Liver (tissue), 3 donors: ENCODE data around the gene CTBP1.

Experiments
- ATF3 ChIP-seq: IDR thresholded peaks from 2 replicates; pipeline ENCODE4 v1.6.1; 2016; ENCODE audit warnings: antibody characterized with exemption
- CTCF ChIP-seq: fragments of 150-350 bp; IDR thresholded peaks from 2 replicates; pipeline ENCODE4 v1.5.1; 2017; ENCODE audit warnings: improper control_type of control experiment, low read depth, low read length; ENCODE audit not compliant: missing input control
- EGR1 ChIP-seq, 2 donors: IDR thresholded peaks; 2 replicates each; pipeline ENCODE4 v1.6.1; 2016 to 2018; ENCODE audit warnings: antibody characterized with exemption in 2 of 2, low read depth in 2 of 2
- GABPA ChIP-seq, 2 donors: IDR thresholded peaks in 1 of 2; conservative IDR thresholded peaks in 1 of 2; 2 replicates each; pipeline ENCODE4 v1.6.1; 2016; ENCODE audit warnings: antibody characterized with exemption in 2 of 2, mild to moderate bottlenecking in 1 of 2, moderate library complexity in 1 of 2
- JUND ChIP-seq, 2 donors: IDR thresholded peaks; 2 replicates each; pipeline ENCODE4 v1.6.1; 2016; ENCODE audit warnings: antibody characterized with exemption in 2 of 2
- MAX ChIP-seq: IDR thresholded peaks from 2 replicates; pipeline ENCODE4 v1.6.1; 2016; ENCODE audit warnings: antibody characterized with exemption
- RAD21 ChIP-seq, 2 donors: IDR thresholded peaks; 2 replicates each; pipeline ENCODE4 v1.6.1; 2016; ENCODE audit warnings: antibody characterized with exemption in 2 of 2, mild to moderate bottlenecking in 2 of 2
- REST ChIP-seq: IDR thresholded peaks from 2 replicates; pipeline ENCODE4 v1.6.1; 2016; ENCODE audit warnings: antibody characterized with exemption, mild to moderate bottlenecking
- TAF1 ChIP-seq: conservative IDR thresholded peaks from 2 replicates; pipeline ENCODE4 v1.6.1; 2016; ENCODE audit warnings: antibody characterized with exemption, mild to moderate bottlenecking
- donor health status: healthy.
- donor health status: healthy.

- TF ChIP-seq RAD21 (IDR thresholded peaks at IDR 0.05) (no peak), CTCF (no peak), REST (no peak), JUND (IDR thresholded peaks at IDR 0.05) (no peak), TAF1 (no peak), EGR1 (IDR thresholded peaks at IDR 0.05; ENCODE audit: low read depth in 2 of 2) (no peak), ATF3 (no peak), GABPA (IDR thresholded peaks at IDR 0.05 in 1 of 2, conservative IDR thresholded peaks at IDR 0.05 in 1 of 2) (no peak), MAX (no peak)
Observed at GRCh38 chr4:1200425-1201035, 48.4 kb downstream of the CTBP1 start.
